ENCODE results near the gene IL1A. TPM values are rescaled to one million over a fixed set of nuclear protein-coding genes. Genes with fewer than 3 reads are reported as not detected.

Gene IL1A
- total RNA-seq, 1 donor from 2014 or later, result 1.9 TPM

DNA sequence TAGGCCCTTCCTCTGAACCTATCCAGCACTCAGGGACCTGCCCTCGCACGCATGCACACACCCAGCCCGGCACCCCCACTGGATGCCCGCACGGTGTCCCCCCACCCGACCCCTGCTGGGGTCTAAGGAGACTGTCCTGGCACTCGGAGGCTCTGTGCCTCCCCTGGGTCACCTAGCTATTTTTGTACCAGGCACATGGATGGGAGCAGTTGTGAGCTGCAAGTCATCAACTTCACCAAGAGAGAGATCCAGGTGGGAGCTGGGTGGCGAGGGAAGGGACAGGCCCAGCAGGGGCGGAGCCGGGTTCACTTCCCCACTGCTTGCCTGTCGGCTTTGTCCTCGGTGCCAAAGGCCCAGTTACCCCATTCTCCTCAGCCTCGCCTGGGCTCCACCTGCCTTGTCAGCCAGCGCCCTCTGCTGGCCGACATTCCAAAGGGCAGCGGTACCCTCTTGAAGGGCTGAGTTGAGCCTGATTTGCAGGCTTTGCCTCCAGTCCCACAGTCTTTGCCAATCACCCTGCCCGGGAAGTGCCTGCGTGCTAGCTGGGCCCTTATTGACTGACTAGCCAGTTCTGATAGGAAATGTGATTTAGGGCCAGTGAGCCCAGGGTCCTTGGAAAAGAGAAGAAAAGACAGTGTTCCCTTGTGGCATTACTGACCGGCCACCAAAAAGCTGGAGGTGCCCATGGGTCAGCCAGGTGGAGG is 57.7 kb downstream of the IL1A start:
- TF ChIP-seq, protein P1, sequence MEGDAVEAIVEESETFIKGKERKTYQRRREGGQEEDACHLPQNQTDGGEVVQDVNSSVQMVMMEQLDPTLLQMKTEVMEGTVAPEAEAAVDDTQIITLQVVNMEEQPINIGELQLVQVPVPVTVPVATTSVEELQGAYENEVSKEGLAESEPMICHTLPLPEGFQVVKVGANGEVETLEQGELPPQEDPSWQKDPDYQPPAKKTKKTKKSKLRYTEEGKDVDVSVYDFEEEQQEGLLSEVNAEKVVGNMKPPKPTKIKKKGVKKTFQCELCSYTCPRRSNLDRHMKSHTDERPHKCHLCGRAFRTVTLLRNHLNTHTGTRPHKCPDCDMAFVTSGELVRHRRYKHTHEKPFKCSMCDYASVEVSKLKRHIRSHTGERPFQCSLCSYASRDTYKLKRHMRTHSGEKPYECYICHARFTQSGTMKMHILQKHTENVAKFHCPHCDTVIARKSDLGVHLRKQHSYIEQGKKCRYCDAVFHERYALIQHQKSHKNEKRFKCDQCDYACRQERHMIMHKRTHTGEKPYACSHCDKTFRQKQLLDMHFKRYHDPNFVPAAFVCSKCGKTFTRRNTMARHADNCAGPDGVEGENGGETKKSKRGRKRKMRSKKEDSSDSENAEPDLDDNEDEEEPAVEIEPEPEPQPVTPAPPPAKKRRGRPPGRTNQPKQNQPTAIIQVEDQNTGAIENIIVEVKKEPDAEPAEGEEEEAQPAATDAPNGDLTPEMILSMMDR (IDR thresholded peaks at IDR 0.05), result peak; percentile 96
- H3K36me3 ChIP-seq, result no peaks in the 10 kb centered on the region
- ATAC-seq, result peak; percentile 94
- intact Hi-C loops (cut with DNase I), result loop anchor here (5.0 kb wide), 1 partner anchor 124 kb away; no protein-coding TSS in a partner anchor
- no peak overlapping the region for H3K27ac ChIP-seq
- H3K4me1 ChIP-seq, result peaks cover 3% of the 10 kb centered on the region
- H3K27me3 ChIP-seq, result no peaks in the 10 kb centered on the region
- peak; percentile 96 for DNase-seq
- no peak overlapping the region for H3K4me3 ChIP-seq
- no peaks in the 10 kb centered on the region for H3K9me3 ChIP-seq

DNA sequence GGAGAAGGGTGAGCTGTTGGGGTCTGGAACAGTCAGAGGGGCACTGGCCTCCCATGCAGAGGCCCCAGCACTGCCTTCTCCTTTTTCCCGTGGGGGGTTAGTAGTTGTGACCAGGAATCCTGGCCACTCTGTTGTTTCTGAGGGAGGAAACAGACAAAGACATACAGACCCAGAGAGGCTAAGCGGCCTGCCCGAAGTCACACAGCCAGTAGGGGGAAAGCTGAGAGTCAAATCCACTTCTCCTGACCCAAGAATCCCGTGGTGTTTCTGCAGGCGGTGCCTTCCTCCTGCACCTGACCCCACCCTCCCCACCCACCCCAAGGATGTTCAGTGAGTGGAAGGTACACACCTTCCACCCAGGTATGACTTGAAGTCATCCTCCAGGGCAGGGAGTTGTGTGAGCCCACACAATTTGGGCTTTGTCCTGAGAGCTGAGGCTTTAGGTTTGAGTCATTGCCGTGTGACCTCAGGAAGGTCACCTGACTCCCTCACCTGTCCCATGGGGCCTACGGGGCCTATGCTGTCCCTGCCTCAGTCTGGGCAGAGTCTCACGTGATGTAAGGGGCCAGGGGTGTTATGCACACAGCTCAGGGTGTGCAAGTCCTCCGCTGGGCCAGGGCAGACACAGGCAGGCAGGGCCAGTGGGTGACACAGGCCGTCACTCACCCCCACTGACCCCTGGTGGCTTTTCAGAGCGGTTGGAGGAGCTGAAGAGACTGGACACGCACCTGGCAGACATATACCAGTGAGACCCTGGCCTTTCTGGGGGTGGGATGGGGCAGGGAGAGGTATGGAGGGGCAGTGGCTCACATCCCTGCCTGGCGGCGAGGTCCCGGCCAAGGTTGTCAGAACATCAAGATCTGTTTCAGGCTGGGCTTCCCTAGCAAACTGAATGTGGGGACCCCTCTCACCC is 58.5 kb downstream of the IL1A start:
- no peak overlapping the region for H3K4me3 ChIP-seq
- H3K36me3 ChIP-seq, result no peaks in the 10 kb centered on the region
- peaks cover 3% of the 10 kb centered on the region for H3K4me1 ChIP-seq
- intact Hi-C loops (cut with DNase I), result loop anchor here (5.0 kb wide), 1 partner anchor 124 kb away; no protein-coding TSS in a partner anchor
- no peaks in the 10 kb centered on the region for H3K9me3 ChIP-seq
- DNase-seq, result no peak
- ATAC-seq, result no peak
- TF ChIP-seq, protein P1 (IDR thresholded peaks at IDR 0.05), result no peak
- no peak overlapping the region for H3K27ac ChIP-seq
- no peaks in the 10 kb centered on the region for H3K27me3 ChIP-seq

DNA sequence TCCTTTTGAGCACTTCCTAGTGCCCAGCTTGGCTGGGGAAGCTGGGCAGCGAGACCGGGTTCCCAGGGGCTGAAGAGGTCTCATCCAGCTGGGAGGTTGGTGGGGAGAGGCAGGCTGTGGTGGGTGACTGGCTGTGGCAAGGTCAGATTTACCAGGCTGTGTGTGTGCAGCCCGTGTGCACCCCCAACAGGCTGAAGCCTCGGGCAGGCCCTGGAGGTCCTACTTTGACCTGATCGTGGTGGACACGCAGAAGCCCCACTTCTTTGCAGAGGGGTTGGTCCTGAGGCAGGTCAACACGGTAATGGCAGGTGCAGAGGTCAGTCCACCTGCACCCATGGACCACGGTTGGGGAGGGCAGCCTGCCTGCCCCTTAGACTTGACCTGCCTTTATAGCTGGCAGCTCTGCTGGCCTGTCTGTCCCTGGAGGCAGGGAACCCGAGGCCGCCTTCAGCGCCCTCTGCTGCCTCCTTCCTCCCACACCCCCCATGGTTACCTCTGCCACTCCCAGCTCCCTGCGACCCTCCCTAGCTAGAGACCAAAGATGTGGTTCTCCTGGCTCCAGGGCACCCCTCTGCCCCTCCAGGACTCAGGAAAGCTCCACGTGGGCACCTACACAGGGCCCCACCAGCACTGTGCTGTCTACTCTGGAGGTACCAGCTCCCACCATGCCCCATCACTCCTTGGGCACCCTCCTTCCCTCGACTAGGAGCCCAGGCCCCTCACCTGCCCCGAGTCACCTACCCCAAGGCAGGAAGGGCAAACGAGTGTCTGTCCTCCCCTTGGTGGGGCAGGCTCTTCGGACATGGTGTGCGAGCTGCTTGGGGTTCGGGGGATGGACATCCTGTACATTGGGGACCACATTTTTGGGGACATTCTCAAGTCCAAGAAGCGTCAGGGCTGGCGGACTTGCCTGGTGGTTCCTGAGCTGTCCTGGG is 59.4 kb downstream of the IL1A start:
- Histone ChIP-seq H3K4me3 (no peak overlapping the region), H3K27me3 (no peaks in the 10 kb centered on the region), H3K9me3 (no peaks in the 10 kb centered on the region), H3K36me3 (no peaks in the 10 kb centered on the region), H3K4me1 (peaks cover 3% of the 10 kb centered on the region), H3K27ac (no peak overlapping the region)
- DNase-seq, result no peak
- ATAC-seq, result peak; percentile 31
- TF ChIP-seq, protein P1 (IDR thresholded peaks at IDR 0.05), result peak; percentile 18
- intact Hi-C loops (cut with DNase I), result loop anchor here (5.0 kb wide), 1 partner anchor 123 kb away; no protein-coding TSS in a partner anchor

DNA sequence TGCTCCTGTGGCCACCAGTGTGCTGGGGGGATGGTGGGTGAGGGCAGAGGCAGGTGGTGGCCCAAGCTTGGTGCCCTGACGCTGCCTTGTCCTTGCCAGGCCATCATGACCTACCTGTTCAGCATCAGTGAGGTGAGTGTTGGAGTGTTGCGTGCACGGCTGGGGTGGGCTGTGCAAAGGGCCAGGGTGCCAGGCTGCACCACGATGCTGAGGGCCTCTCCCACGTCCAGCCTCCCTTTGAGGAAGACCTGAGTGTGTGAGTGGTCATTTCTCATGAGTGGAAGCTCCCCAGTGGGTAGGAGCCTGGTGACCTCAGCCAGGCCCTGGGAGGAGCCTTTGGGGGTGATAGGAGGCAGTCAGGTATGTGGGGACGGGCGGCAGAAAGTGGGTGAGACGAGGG is 60.3 kb downstream of the IL1A start:
- Histone ChIP-seq H3K27me3 (no peaks in the 10 kb centered on the region), H3K27ac (no peak overlapping the region), H3K4me1 (peaks cover 3% of the 10 kb centered on the region), H3K4me3 (no peak overlapping the region), H3K9me3 (no peaks in the 10 kb centered on the region), H3K36me3 (no peaks in the 10 kb centered on the region)
- DNase-seq (no peak), ATAC-seq (no peak)
- TF ChIP-seq, protein P1 (IDR thresholded peaks at IDR 0.05), result no peak
- intact Hi-C loops (cut with DNase I), result no loop called here

Other genes starting within 250 kb of the IL1A start
- 22.1 TPM for gene POLR1B, start 242.0 kb downstream of the IL1A start, total RNA-seq
- gene CHCHD5, start 199.9 kb downstream of the IL1A start, total RNA-seq, result 23.9 TPM
- gene SLC20A1, start 138.6 kb downstream of the IL1A start, total RNA-seq, result 59.4 TPM
- not detected for gene NT5DC4, start 63.5 kb downstream of the IL1A start, total RNA-seq
- 0.46 TPM for gene CKAP2L, start 19.9 kb downstream of the IL1A start, total RNA-seq
- gene IL1B, start 52.3 kb upstream of the IL1A start, total RNA-seq, result 11.5 TPM
- gene IL37, start 126.7 kb upstream of the IL1A start, total RNA-seq, result not detected
- gene IL36G, start 193.5 kb upstream of the IL1A start, total RNA-seq, result not detected
- not detected for gene IL36A, start 221.0 kb upstream of the IL1A start, total RNA-seq